ENCODE data around the gene LRRTM3.

GRCh38 chr10:67088036-67088435, 162.2 kb downstream of the LRRTM3 start:
- TF ChIP-seq CTCF (IDR thresholded peaks at IDR 0.05) (no peak), POLR2A (IDR thresholded peaks at IDR 0.05) (no peak)
